ENCODE data around the gene COL28A1. TPM values are rescaled to one million over a fixed set of nuclear protein-coding genes. Genes with fewer than 3 reads are reported as not detected.
"Not testable (repeated sequence)": the region's sequence is repeated elsewhere in the genome, so short reads cannot be mapped to it uniquely, and the experiment has no call there.

Gene COL28A1
- total RNA-seq, 1 donor from 2014 or later: 5.1 TPM

DNA sequence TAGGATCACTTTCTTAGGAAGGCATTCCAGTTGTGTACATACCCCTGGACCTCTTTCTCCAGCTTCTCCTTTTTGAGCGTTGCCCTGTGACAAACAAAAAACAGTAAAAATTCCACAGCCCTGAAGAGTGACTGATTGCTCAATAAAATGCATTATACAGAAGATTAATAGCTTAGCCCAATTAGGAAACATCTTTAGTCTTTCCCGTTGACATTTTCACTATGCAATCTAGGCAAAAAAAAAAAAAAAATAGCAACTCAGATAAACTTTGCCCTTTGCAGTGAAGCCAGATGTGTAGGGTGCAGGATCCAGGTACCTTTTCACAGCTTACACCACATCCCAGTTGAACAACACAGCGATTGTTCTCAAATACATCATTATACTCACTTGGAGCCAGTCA is 17.9 kb downstream of the COL28A1 start:
- no peak for DNase-seq (ENCODE audit: low spot score)

DNA sequence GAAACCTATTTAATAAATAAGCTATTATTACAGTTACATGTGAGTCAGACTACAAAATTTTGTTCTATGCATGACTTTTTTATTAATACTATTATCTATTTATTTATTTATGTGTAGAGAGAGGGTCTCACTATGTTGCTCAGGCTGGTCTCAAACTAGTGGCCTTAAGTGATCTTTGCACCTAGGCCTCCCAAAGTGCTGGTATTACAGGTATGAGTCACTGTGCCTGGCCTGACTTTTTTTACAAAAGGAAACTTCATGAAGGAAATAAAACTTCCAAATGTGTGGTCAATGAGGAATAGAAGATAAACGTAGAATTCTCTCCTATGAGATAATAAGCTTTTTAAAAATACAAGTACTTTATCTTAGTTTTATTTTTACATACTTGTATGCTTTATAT is 19.0 kb downstream of the COL28A1 start:
- no peak for DNase-seq (ENCODE audit: low spot score)

DNA sequence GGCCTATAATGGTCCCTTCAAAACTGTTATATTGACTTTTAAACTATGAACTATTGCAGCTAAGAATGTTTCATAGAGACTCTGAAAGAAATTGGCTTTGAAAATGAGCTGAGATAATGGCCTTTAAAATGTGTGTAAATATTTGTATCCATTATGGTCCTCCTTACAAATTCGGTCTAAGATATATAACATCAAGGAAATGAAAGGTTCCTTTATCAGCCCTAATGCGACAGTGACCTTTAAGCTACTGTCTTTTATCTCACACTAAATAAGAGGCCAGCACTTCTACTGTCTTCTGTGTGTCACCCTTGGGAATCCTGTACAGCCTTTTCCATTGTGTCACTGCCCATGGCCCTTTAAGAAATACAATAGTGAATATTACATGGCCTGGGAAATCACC is 19.5 kb downstream of the COL28A1 start:
- no peak for DNase-seq (ENCODE audit: low spot score)

- DNase-seq (ENCODE audit: low spot score): no peak
Observed at GRCh38 chr7:7512861-7513597, 22.6 kb downstream of the COL28A1 start.

GRCh38 chr7:7510794-7511193 is 24.9 kb downstream of the COL28A1 start:
- no peak for DNase-seq (ENCODE audit: low spot score)

GRCh38 chr7:7505915-7506314 is 29.8 kb downstream of the COL28A1 start:
- no peak for DNase-seq (ENCODE audit: low spot score)

GRCh38 chr7:7504910-7505704 is 30.6 kb downstream of the COL28A1 start:
- no peak for DNase-seq (ENCODE audit: low spot score)

DNA sequence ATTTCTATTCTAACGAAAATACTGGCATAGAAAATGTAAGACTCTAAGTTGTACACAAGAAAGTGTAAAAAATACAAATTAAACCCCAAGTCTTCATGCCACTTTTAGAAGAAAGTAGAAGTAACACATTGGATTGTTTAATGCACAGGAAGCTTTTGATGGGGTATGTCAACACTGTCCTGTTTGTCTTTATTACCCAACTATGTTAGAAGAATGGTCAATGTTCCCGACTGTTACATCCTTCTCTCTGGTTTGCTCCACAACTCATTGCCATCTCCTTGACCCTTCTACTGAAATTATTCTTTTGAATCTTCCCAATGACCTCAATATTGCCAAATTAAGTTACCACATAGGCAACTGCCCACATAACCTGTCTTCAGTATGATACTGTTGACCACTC is 35.8 kb downstream of the COL28A1 start:
- DNase-seq (ENCODE audit: low spot score): no peak

- no peak for DNase-seq (ENCODE audit: low spot score)
Observed at GRCh38 chr7:7498856-7499255, 36.8 kb downstream of the COL28A1 start.

DNA sequence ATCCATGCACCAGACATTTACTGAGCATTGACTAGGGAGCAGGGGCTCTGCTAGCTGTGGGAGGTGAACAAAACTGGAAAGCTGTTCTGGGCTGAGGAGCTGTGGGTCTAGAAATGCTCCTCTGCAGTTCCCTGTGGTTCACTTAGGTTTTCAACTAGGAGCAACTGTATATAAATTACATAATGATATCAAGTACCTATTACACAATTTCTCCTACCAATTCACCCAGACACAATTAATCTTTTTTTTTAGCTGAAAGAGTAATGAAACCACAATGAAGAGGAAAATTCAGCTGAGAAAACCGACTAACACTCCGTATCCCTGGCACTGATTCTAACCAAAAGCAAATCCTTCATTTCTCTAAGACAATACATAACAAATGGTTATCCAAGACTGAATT is 39.4 kb downstream of the COL28A1 start:
- no peak for DNase-seq (ENCODE audit: low spot score)

DNA sequence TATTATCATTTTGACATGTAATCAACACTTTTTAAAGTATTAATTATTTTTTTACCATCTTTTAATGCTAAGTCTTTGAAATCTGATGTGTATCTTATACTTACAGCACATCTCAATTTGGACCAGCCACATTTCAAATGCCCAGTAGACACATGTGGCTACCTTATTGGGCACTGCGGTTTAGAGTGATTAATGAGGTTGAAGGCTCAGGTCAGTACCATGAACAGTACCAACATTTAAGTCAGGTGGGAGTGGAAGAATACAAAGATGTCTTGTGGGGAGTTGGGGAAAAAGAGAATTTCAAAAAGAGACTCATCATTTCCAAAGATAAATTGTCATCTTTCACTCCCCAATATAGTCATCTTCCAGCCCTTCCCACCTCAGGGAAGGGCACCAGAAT is 40.5 kb downstream of the COL28A1 start:
- no peak for DNase-seq (ENCODE audit: low spot score)

DNA sequence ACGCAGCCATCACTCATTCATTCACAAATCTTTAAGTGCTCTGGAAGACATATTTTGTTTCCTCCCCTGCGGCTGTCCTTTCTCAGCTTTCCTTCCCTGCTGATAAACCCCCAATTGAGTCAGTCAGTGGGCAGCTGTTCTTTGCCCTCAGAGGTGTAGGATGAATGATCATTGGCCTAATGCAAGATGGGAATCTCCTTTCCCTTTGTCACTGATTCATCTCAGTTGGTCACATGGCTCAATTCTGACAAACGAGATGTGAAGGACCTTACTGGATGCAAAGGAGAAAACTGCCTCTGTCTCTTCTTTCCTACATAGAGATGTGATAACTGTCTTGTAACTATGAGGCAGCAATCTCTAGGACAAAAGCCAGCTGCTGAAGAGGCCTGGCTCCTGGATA is 44.6 kb downstream of the COL28A1 start:
- no peak for DNase-seq (ENCODE audit: low spot score)

GRCh38 chr7:7490003-7490402 is 45.7 kb downstream of the COL28A1 start:
- DNase-seq (ENCODE audit: low spot score): no peak

GRCh38 chr7:7489546-7489945 is 46.1 kb downstream of the COL28A1 start:
- DNase-seq (ENCODE audit: low spot score): no peak

GRCh38 chr7:7486362-7486761 is 49.3 kb downstream of the COL28A1 start:
- no peak for DNase-seq (ENCODE audit: low spot score)

- DNase-seq (ENCODE audit: low spot score): no peak
Observed at GRCh38 chr7:7484072-7484471, 51.6 kb downstream of the COL28A1 start.

DNA sequence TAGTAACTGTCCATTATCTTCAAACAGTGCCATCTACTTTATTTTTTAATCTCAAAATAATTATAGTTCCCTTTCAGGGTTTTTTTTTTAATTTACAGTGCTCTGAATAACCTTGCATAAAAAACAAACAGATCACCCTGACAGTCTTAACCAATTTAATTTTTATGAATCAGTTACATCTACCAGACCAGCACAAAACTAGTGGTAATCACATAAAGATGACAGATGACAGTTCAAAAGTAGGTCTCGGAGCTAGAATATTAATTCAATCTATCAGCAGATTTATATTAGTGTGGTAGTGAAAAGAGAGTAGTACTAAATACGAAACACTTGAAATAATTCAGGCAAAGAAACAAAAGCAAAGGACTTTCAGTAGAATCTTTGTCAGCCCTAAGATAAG is 53.9 kb downstream of the COL28A1 start:
- no peak for DNase-seq (ENCODE audit: low spot score)

DNA sequence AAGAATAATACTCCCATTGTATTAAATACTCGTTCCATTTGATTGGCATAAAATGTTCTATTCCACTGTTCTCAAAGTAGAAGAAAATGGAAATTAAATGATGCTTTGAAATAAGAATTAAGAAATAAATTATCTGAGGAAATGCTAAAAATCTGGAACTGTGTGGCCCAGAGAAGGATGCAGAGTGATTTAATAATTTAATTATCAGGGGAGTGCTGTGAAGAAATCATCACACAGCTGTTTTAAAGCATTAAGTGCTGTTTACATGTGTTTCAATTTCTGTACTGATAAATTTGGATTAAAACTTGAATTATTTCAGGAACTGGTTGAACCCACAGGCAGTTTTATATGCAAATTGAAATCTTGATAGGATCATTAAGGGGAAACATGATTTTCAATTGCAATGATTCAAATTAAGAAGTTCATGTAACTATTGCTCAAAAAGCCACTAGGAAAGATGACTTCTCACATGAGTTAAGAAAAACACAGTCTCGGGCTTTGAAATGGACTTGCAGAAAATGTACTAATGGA is 56.3 kb downstream of the COL28A1 start:
- DNase-seq (ENCODE audit: low spot score): no peak

DNA sequence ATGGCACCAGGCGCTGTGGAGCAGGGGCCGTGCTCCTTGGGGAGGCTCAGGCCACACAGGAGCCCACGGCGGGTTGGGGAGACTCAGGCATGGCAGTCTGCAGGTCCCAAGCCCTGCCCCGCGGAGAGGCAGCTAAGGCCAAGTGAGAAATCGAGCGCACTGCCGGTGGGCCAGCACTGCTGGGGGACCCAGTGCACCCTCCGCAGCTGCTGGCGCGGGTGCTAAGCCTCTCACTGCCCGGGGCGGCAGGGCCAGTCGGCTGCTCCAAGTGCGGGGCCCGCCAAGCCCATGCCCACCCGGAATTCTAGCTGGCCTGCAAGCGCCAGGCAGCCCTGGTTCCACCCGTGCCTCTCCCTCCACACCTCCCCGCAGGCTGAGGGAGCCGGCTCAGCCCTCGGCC is 57.1 kb downstream of the COL28A1 start:
- no peak for DNase-seq (ENCODE audit: low spot score)

DNA sequence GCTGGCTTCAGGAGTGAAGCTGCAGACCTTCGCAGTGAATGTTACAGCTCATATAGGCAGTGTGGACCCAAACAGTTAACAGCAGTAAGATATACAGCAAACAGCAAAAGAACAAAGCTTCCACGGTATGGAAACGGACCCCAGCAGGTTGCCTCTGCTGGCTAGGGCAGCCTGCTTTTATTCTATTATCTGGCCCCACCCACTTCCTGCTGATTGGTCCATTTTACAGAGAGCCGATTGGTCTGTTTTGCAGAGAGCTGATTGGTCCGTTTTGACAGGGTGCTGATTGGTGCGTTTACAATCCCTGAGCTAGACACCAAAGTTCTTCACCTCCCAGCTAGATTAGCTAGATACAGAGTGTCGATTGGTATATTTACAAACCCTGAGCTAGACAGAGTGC is 58.0 kb downstream of the COL28A1 start:
- DNase-seq (ENCODE audit: low spot score): not testable (repeated sequence)

- no peak for DNase-seq (ENCODE audit: low spot score)
Observed at GRCh38 chr7:7476381-7476780, 59.3 kb downstream of the COL28A1 start.

DNA sequence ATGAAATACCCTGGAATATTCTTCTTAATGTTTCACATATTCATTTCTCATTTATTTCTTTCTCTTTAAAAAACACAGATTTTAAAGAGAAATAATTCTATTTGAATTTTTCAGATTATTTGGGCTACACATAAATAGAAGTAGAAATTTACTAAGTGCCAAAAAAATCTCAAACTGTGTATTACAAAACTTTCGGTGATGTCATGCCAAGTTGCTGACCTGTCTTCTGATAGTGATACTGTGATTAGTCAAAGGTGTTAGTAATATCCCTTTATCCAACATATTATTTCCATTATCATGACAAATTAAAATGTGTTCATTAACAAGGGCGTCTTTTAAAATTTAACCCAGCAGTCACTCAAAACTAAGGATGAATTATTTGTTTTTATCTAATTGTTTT is 60.1 kb downstream of the COL28A1 start:
- DNase-seq (ENCODE audit: low spot score): no peak

DNA sequence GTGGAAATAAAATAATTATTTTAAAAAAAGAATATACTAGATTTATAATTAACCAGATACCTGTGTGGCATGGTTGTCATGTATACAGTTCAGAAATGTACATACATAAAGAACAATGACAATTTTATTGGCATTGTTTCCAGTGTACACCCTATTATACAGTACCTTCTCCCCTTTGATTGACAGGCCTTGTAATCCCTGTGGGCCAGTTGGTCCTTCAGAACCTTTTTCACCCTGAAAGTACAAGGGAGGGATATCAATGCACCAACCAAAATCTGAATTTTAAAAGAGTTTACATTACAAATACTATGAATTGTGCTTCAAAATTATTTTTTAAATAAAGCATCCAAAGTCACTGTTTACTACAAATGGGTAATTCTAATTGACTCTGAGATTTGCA is 61.2 kb downstream of the COL28A1 start:
- DNase-seq (ENCODE audit: low spot score): no peak
